ENCODE data around the gene TOPBP1. TPM values are rescaled to one million over a fixed set of nuclear protein-coding genes. Genes with fewer than 3 reads are reported as not detected.

TOPBP1 gene
- total RNA-seq, 4 donors from 2014 or later, result 8.6 to 31.1 (median 25.3) TPM

DNA sequence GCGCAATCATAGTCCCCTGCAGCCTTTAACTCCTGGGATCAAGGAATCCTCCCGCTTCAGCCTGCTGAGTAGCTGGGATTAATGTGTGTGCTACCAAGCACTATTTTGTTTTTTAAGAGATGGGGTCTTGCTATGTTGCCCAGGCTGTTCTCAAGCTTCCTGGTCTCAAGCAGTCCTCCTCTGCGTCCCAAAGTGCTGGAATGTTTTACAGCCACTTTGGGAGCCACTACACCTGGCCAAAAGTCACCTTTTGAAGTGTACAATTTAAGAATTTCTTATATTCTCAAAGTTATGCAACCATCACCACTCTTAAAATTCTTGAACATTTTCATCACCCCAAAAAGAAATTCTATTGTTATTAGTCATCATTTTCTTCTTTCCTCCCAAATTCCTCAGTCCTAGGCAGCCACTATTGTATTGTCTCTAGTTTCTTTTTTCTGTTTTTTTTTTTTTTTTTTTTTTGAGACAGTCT lies 70.4 kb downstream of the TOPBP1 start:
- Histone ChIP-seq H3K27me3 (no peaks in the 10 kb centered on the region), H3K27ac (no peak overlapping the region), H3K36me3 (peaks cover 2 to 44% (median 12%) of the 10 kb centered on the region in 3 donors), H3K4me1 (peaks cover 0 to 12% (median 0%) of the 10 kb centered on the region in 3 donors), H3K4me3 (no peak overlapping the region), H3K9me3 (no peaks in the 10 kb centered on the region)
- WGBS, 2 donors, result 92 to 96% methylated on average over 3 of the region's 3 CpGs
- no peak for TF ChIP-seq CTCF (IDR thresholded peaks at IDR 0.05)
- no peak for TF ChIP-seq POLR2A (IDR thresholded peaks at IDR 0.05)
- DNase-seq, result no peak
- intact Hi-C loops (cut with DNase I), result no loop called here

DNA sequence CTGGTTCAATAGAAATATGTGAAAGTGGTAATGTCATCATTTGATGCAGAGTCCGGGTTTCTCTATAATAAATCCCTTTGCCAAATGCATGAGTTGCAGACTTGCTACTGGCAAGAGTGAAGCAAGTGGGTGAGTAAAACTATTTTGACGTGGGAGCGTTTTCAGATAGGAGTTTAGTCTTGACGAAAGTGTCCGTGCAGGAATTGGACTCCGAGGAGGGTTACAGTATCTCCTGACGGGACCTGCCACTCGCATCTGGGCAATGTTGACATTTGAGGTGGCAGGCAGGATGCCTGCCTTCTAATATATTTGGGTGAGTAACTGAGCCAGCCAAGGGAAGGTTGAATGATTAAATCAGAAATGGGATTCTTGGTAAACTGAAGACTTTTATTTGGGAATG lies 72.2 kb downstream of the TOPBP1 start:
- 85 to 88% methylated on average over 8 of the region's 8 CpGs for WGBS, 2 donors

GRCh38 chr3:133588784-133589465 lies 72.8 kb downstream of the TOPBP1 start:
- TF ChIP-seq CTCF (IDR thresholded peaks at IDR 0.05) (no peak), POLR2A (IDR thresholded peaks at IDR 0.05) (no peak)
- no peaks in the 10 kb centered on the region for H3K9me3 ChIP-seq
- no peaks in the 10 kb centered on the region for H3K27me3 ChIP-seq
- H3K4me1 ChIP-seq, result peaks cover 0 to 4% (median 0%) of the 10 kb centered on the region in 3 donors
- H3K27ac ChIP-seq, result no peak overlapping the region
- H3K4me3 ChIP-seq, result no peak overlapping the region
- DNase-seq, result no peak
- 58 to 61% methylated on average over 2 of the region's 2 CpGs for WGBS, 2 donors
- intact Hi-C loops (cut with DNase I), result no loop called here
- peaks cover 18 to 68% (median 18%) of the 10 kb centered on the region in 3 donors for H3K36me3 ChIP-seq

More for the DNA sequence above, 72.2 kb downstream of the TOPBP1 start:
- Histone ChIP-seq H3K27ac (no peak overlapping the region), H3K27me3 (no peaks in the 10 kb centered on the region), H3K4me3 (no peak overlapping the region), H3K36me3 (peaks cover 12 to 62% (median 16%) of the 10 kb centered on the region in 3 donors), H3K9me3 (no peaks in the 10 kb centered on the region), H3K4me1 (peaks cover 0 to 5% (median 0%) of the 10 kb centered on the region in 3 donors)
- intact Hi-C loops (cut with DNase I), result no loop called here
- no peak for DNase-seq
- no peak for TF ChIP-seq POLR2A (IDR thresholded peaks at IDR 0.05)
- no peak for TF ChIP-seq CTCF (IDR thresholded peaks at IDR 0.05)

GRCh38 chr3:133588035-133588434 lies 73.7 kb downstream of the TOPBP1 start:
- intact Hi-C loops (cut with DNase I), result no loop called here
- 70 to 81% methylated on average over 4 of the region's 4 CpGs for WGBS, 2 donors
- no peaks in the 10 kb centered on the region for H3K27me3 ChIP-seq
- no peak overlapping the region for H3K27ac ChIP-seq
- no peak for TF ChIP-seq POLR2A (IDR thresholded peaks at IDR 0.05)
- TF ChIP-seq CTCF (IDR thresholded peaks at IDR 0.05), result no peak
- no peaks in the 10 kb centered on the region for H3K9me3 ChIP-seq
- H3K4me3 ChIP-seq, result no peak overlapping the region
- DNase-seq, result no peak
- peaks cover 0 to 4% (median 0%) of the 10 kb centered on the region in 3 donors for H3K4me1 ChIP-seq
- H3K36me3 ChIP-seq, result peaks cover 23 to 77% (median 26%) of the 10 kb centered on the region in 3 donors

GRCh38 chr3:133583396-133583795 lies 78.3 kb downstream of the TOPBP1 start:
- TF ChIP-seq POLR2A (IDR thresholded peaks at IDR 0.05), result no peak
- TF ChIP-seq CTCF (IDR thresholded peaks at IDR 0.05), result no peak
- DNase-seq, result no peak
- WGBS, 2 donors, result 95 to 96% methylated on average over 6 of the region's 6 CpGs
- Histone ChIP-seq H3K27ac (no peak overlapping the region), H3K27me3 (no peaks in the 10 kb centered on the region), H3K9me3 (no peaks in the 10 kb centered on the region), H3K4me1 (peaks cover 6 to 45% (median 12%) of the 10 kb centered on the region in 3 donors), H3K36me3 (peaks cover 21 to 100% (median 23%) of the 10 kb centered on the region in 3 donors), H3K4me3 (no peak overlapping the region)
- intact Hi-C loops (cut with DNase I), result no loop called here
